Dendritic cell treated with granulocyte-macrophage colony-stimulating factor and Interleukin-4, amounts not matched to agents 40 ng/mL and 50 ng/mL, for 4 days (primary cell): ENCODE data around the gene RTKN2.

ENCODE experiments used
- H3K27ac Mint-ChIP-seq: one replicate; pipeline ENCODE4 v1.8.0; 2022; ENCODE audit warnings: mild to moderate bottlenecking, mixed read lengths
- H3K27me3 Mint-ChIP-seq: one replicate; pipeline ENCODE4 v1.8.0; 2022; ENCODE audit warnings: mild to moderate bottlenecking, mixed read lengths
- H3K36me3 Mint-ChIP-seq: one replicate; pipeline ENCODE4 v1.8.0; 2022; ENCODE audit warnings: low read depth, mixed read lengths
- H3K4me1 Mint-ChIP-seq: one replicate; pipeline ENCODE4 v1.8.0; 2022; ENCODE audit warnings: low read depth, mixed read lengths
- H3K4me3 Mint-ChIP-seq: one replicate; pipeline ENCODE4 v1.8.0; 2022; ENCODE audit warnings: mild to moderate bottlenecking, moderate library complexity, mixed read lengths
- H3K9me3 Mint-ChIP-seq: one replicate; pipeline ENCODE4 v1.8.0; 2022; ENCODE audit warnings: mixed read lengths
- intact Hi-C: fragments of 100-400 bp; cut with micrococcal nuclease; formaldehyde crosslinking; loops from one replicate; pipeline ENCODE4 v1.15.0; 2022

Gene RTKN2

GRCh38 chr10:62133618-62134017 is 135.0 kb downstream of the RTKN2 start:
- H3K9me3 Mint-ChIP-seq, result peaks cover 28% of the 10 kb centered on the region
- H3K27me3 Mint-ChIP-seq, result no peaks in the 10 kb centered on the region
- H3K4me3 Mint-ChIP-seq, result no peak overlapping the region
- H3K36me3 Mint-ChIP-seq, result peaks cover 5% of the 10 kb centered on the region
- intact Hi-C loops, result no loop called here
- no peak overlapping the region for H3K27ac Mint-ChIP-seq
- H3K4me1 Mint-ChIP-seq, result peaks cover 6% of the 10 kb centered on the region
